ENCODE measurements around the gene SLFN12L. TPM values are rescaled to one million over a fixed set of nuclear protein-coding genes. Genes with fewer than 3 reads are reported as not detected.
"Not testable (repeated sequence)": the region's sequence is repeated elsewhere in the genome, so short reads cannot be mapped to it uniquely, and the experiment has no call there.

Gene SLFN12L
- total RNA-seq, 4 donors from 2014 or later = 0.50 to 3.4 (median 1.2) TPM

GRCh38 chr17:35476283-35476820 lies 61.1 kb downstream of the SLFN12L start:
- TF ChIP-seq POLR2A (IDR thresholded peaks at IDR 0.05) = no peak
- no peak for TF ChIP-seq CTCF (IDR thresholded peaks at IDR 0.05)
- Histone ChIP-seq H3K27ac (no peak overlapping the region), H3K36me3 (no peaks in the 10 kb centered on the region), H3K4me3 (no peak overlapping the region), H3K4me1 (no peaks in the 10 kb centered on the region), H3K9me3 (no peaks in the 10 kb centered on the region), H3K27me3 (peaks cover 0 to 34% (median 0%) of the 10 kb centered on the region in 4 donors)
- WGBS, 2 donors = 67 to 69% methylated on average over 2 of the region's 2 CpGs
- no peak for DNase-seq
- intact Hi-C loops (cut with DNase I) = no loop called here

GRCh38 chr17:35468475-35468874 lies 69.0 kb downstream of the SLFN12L start:
- WGBS, 2 donors = 65 to 66% methylated on average over 4 of the region's 4 CpGs
- H3K27me3 ChIP-seq = peaks cover 0 to 19% (median 0%) of the 10 kb centered on the region in 4 donors
- no peak overlapping the region for H3K4me3 ChIP-seq
- DNase-seq = no peak
- H3K4me1 ChIP-seq = no peaks in the 10 kb centered on the region
- TF ChIP-seq CTCF (IDR thresholded peaks at IDR 0.05) (no peak), POLR2A (IDR thresholded peaks at IDR 0.05) (no peak)
- no peak overlapping the region for H3K27ac ChIP-seq
- no peaks in the 10 kb centered on the region for H3K9me3 ChIP-seq
- no peaks in the 10 kb centered on the region for H3K36me3 ChIP-seq
- intact Hi-C loops (cut with DNase I) = loop anchor here (10.0 kb wide), 1 partner anchor 64 kb away; no protein-coding TSS in a partner anchor

GRCh38 chr17:35467824-35468223 lies 69.7 kb downstream of the SLFN12L start:
- peaks cover 0 to 22% (median 0%) of the 10 kb centered on the region in 4 donors for H3K27me3 ChIP-seq
- TF ChIP-seq POLR2A (IDR thresholded peaks at IDR 0.05) = no peak
- no peak for TF ChIP-seq CTCF (IDR thresholded peaks at IDR 0.05)
- 74 to 80% methylated on average over 4 of the region's 4 CpGs for WGBS, 2 donors
- H3K36me3 ChIP-seq = no peaks in the 10 kb centered on the region
- intact Hi-C loops (cut with DNase I) = loop anchor here (10.0 kb wide), 1 partner anchor 63 kb away; no protein-coding TSS in a partner anchor
- no peak overlapping the region for H3K4me3 ChIP-seq
- no peaks in the 10 kb centered on the region for H3K9me3 ChIP-seq
- DNase-seq = no peak
- H3K4me1 ChIP-seq = no peaks in the 10 kb centered on the region
- H3K27ac ChIP-seq = no peak overlapping the region

- Histone ChIP-seq H3K27ac (peak overlapping the region in 2 of 4 donors; percentile 10 to 23), H3K9me3 (no peaks in the 10 kb centered on the region), H3K4me3 (peak overlapping the region; percentile 9 to 59 (median 36)), H3K27me3 (peaks cover 0 to 58% (median 0%) of the 10 kb centered on the region in 4 donors), H3K4me1 (peaks cover 0 to 10% (median 0%) of the 10 kb centered on the region in 3 donors), H3K36me3 (no peaks in the 10 kb centered on the region)
- no peak for TF ChIP-seq CTCF (IDR thresholded peaks at IDR 0.05)
- peak in 1 of 4 donors; percentile 40 for TF ChIP-seq POLR2A (IDR thresholded peaks at IDR 0.05)
- WGBS, 2 donors = 3 to 11% methylated on average over 11 to 14 of the region's 44 CpGs
- intact Hi-C loops (cut with DNase I) = loop anchor here (10.0 kb wide), 1 partner anchor 56 kb away; no protein-coding TSS in a partner anchor
- no peak for DNase-seq
These were observed 77.1 kb downstream of the SLFN12L start for GRCh38 chr17:35460354-35460851.

- WGBS, 2 donors = 85 to 87% methylated on average over 5 of the region's 5 CpGs
- H3K4me3 ChIP-seq; DNase-seq; H3K9me3 ChIP-seq; H3K36me3 ChIP-seq; H3K27ac ChIP-seq; H3K4me1 ChIP-seq; intact Hi-C loops (cut with DNase I): not testable (repeated sequence)
- H3K27me3 ChIP-seq = peaks cover 0 to 63% (median 0%) of the 10 kb centered on the region in 4 donors
These were observed 83.4 kb downstream of the SLFN12L start for GRCh38 chr17:35454035-35454434.
